ENCODE data around the gene DEFB113.

DNA sequence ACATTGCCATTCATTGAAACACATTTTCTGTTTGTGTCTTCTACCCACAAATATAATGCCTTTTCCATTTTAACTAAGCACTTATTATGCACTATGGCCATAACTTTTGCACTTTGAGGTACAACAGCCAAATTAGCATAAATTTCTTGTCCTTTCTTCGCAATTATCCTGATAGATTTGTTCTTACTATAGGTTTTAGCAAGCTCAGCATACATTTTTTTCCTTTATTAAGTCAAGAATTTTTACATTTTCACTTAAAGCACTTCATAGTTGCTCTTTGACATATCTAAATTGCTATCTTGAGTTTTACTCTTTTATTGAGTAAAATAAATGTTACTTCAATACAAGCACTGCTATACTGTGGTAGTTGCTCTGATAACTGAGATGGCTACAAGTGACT is 11.2 kb downstream of the DEFB113 start:
- no peak for TF ChIP-seq CTCF (conservative IDR thresholded peaks at IDR 0.05; ENCODE audit: low read depth in 2 of 2)
- TF ChIP-seq, protein P1, sequence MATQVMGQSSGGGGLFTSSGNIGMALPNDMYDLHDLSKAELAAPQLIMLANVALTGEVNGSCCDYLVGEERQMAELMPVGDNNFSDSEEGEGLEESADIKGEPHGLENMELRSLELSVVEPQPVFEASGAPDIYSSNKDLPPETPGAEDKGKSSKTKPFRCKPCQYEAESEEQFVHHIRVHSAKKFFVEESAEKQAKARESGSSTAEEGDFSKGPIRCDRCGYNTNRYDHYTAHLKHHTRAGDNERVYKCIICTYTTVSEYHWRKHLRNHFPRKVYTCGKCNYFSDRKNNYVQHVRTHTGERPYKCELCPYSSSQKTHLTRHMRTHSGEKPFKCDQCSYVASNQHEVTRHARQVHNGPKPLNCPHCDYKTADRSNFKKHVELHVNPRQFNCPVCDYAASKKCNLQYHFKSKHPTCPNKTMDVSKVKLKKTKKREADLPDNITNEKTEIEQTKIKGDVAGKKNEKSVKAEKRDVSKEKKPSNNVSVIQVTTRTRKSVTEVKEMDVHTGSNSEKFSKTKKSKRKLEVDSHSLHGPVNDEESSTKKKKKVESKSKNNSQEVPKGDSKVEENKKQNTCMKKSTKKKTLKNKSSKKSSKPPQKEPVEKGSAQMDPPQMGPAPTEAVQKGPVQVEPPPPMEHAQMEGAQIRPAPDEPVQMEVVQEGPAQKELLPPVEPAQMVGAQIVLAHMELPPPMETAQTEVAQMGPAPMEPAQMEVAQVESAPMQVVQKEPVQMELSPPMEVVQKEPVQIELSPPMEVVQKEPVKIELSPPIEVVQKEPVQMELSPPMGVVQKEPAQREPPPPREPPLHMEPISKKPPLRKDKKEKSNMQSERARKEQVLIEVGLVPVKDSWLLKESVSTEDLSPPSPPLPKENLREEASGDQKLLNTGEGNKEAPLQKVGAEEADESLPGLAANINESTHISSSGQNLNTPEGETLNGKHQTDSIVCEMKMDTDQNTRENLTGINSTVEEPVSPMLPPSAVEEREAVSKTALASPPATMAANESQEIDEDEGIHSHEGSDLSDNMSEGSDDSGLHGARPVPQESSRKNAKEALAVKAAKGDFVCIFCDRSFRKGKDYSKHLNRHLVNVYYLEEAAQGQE (IDR thresholded peaks at IDR 0.05; ENCODE audit: unreplicated experiment): no peak
- no peak for TF ChIP-seq JUNB (IDR thresholded peaks at IDR 0.05; ENCODE audit: unreplicated experiment)
- no peak for TF ChIP-seq NANOG (IDR thresholded peaks at IDR 0.05; ENCODE audit: borderline replicate concordance)
- TF ChIP-seq CREB1 (CRISPR knock-in tag; IDR thresholded peaks at IDR 0.05; ENCODE audit: low read depth): no peak
- TF ChIP-seq POLR2AphosphoS5 (IDR thresholded peaks at IDR 0.05; ENCODE audit: low read depth): no peak
- TF ChIP-seq EZH2 (IDR thresholded peaks at IDR 0.05; ENCODE audit: low read depth, unreplicated experiment): no peak
- no peak for TF ChIP-seq EZH2phosphoT487 (IDR thresholded peaks at IDR 0.05; ENCODE audit: unreplicated experiment)
- no peak for TF ChIP-seq ZNF331 (CRISPR knock-in tag; IDR thresholded peaks at IDR 0.05; ENCODE audit: low read depth)
- no peak for TF ChIP-seq STAT1 (IDR thresholded peaks at IDR 0.05; ENCODE audit: unreplicated experiment)
- TF ChIP-seq ZNF114 (CRISPR knock-in tag; IDR thresholded peaks at IDR 0.05): no peak

Data from GM23338 (cell line).